Large intestine (tissue), 3 donors: ENCODE data around the gene SLC22A5. TPM values are rescaled to one million over a fixed set of nuclear protein-coding genes. Genes with fewer than 3 reads are reported as not detected.
A peak's percentile ranks its signal among the peaks of the same experiment; 100 is the strongest.

Experiments
- DNase-seq, 2 donors: peaks; one replicate each; pipeline versions ENCODE4 v3.0.0 to v3.0.0-alpha.2; 2013
- H3K27ac ChIP-seq: one replicate; pipeline ENCODE4 v1.5.1; 2013; ENCODE audit warnings: low read length
- H3K27me3 ChIP-seq: 2 replicates; pipeline ENCODE4 v1.6.1; 2013; ENCODE audit warnings: low read length; ENCODE audit not compliant: control insufficient read depth, insufficient read depth
- H3K36me3 ChIP-seq: 2 replicates; pipeline ENCODE4 v1.6.1; 2013; ENCODE audit warnings: low read length; ENCODE audit not compliant: control insufficient read depth, insufficient read depth
- H3K4me1 ChIP-seq: one replicate; pipeline ENCODE4 v1.6.1; 2013; ENCODE audit warnings: low read length; ENCODE audit not compliant: control insufficient read depth, insufficient read depth
- H3K4me3 ChIP-seq: one replicate; pipeline ENCODE4 v1.5.1; 2013; ENCODE audit warnings: low read length
- H3K9me3 ChIP-seq: one replicate; pipeline ENCODE4 v1.6.1; 2013; ENCODE audit warnings: mild to moderate bottlenecking, low read depth, low read length, moderate library complexity; ENCODE audit not compliant: control insufficient read depth
- WGBS: methylation state at CpG from one replicate; pipeline ENCODE4 v1.1.5; 2013; ENCODE audit warnings: low lambda C conversion rate; ENCODE audit not compliant: insufficient coverage; 5-methylcytosine and 5-hydroxymethylcytosine counted together
- polyA plus RNA-seq: library from polyadenylated mRNA; unstranded; fragments of 120-200 nt; gene quantifications from one replicate; pipeline ENCODE4 v1.2.1, GENCODE V29; 2013

The SLC22A5 gene
- polyA plus RNA-seq, 1 donor = 35.1 TPM

- Histone ChIP-seq H3K27me3 (no peaks in the 10 kb centered on the region), H3K36me3 (peaks cover 32% of the 10 kb centered on the region), H3K4me3 (no peak overlapping the region), H3K4me1 (peaks cover 16% of the 10 kb centered on the region), H3K9me3 (no peaks in the 10 kb centered on the region), H3K27ac (no peak overlapping the region)
- DNase-seq = no peak
- 100% methylated on average over 1 of the region's 16 CpGs for WGBS
These were observed 7.5 kb downstream of the SLC22A5 start for GRCh38 chr5:132376694-132377641.

DNA sequence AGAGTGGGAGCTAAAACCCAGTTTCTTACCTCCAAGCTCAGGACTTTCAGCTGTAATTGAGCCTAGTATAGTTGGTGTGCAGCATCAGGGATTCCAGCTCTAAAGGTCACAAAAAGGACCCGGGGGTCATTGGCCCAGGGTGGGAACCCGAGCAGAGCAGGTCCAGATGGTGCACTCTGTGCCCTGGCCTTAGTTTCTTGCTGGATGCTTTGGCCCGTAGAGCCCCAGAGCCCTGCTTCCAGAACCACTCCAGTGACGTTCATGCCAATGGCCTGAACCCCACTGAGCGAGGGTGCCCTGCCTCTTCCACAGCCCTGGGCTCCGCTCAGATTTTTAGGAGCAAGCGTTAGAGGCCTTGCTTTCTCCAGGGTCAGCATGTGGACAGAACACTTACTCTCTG is 8.2 kb downstream of the SLC22A5 start:
- no peak overlapping the region for H3K4me3 ChIP-seq
- DNase-seq = no peak
- peaks cover 36% of the 10 kb centered on the region for H3K36me3 ChIP-seq
- no peaks in the 10 kb centered on the region for H3K9me3 ChIP-seq
- no peak overlapping the region for H3K27ac ChIP-seq
- H3K4me1 ChIP-seq = peaks cover 8% of the 10 kb centered on the region
- no CpG with 5 or more reads among the region's 7 CpGs for WGBS
- no peaks in the 10 kb centered on the region for H3K27me3 ChIP-seq

DNA sequence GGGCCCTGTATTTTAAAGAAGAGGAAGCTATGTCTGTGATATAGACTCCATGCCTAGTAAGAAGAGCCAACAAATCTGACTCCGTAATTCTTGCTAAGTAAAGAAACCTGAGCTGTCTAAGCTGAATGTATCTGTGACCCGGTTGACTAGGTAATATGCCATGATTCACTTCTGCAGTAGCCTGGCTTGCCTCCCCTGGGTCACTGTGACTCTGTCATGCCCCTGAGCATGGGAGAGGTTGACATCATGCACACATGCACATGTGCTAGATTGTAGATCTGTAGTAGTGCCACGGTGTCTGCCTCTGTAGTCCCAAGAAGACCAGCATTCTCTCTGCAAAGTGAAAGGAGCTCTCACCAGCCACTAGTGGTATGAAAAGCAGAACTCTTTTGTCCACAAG is 9.1 kb downstream of the SLC22A5 start:
- no peak for DNase-seq
- H3K27ac ChIP-seq = no peak overlapping the region
- H3K9me3 ChIP-seq = no peaks in the 10 kb centered on the region
- no peaks in the 10 kb centered on the region for H3K27me3 ChIP-seq
- no CpG with 5 or more reads among the region's 3 CpGs for WGBS
- peaks cover 36% of the 10 kb centered on the region for H3K36me3 ChIP-seq
- peaks cover 7% of the 10 kb centered on the region for H3K4me1 ChIP-seq
- no peak overlapping the region for H3K4me3 ChIP-seq

GRCh38 chr5:132380047-132380446 is 10.5 kb downstream of the SLC22A5 start:
- Histone ChIP-seq H3K36me3 (peaks cover 44% of the 10 kb centered on the region), H3K27me3 (no peaks in the 10 kb centered on the region), H3K9me3 (no peaks in the 10 kb centered on the region), H3K27ac (no peak overlapping the region), H3K4me3 (no peak overlapping the region), H3K4me1 (peaks cover 7% of the 10 kb centered on the region)
- no CpG with 5 or more reads among the region's 6 CpGs for WGBS
- peak in 1 of 2 donors; percentile 76 for DNase-seq

DNA sequence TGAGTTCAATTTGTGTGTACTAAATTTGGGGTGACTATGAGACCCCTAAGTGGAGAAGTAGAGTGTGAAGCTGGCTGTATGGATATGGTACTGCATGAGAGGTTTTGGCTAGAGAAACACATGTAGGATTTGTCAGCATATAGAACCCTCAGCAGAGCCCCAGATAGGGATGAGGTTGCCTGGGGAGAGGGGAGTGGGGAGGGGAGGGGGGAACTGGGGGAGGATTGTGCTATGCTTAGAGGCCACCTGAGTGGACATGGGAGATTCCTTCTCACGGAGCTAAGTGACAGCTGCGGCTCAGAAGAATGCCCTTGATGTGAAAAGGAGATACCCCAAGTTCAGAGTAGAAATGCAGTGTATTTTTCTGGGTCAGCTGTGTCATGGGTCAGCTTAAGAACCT is 11.2 kb downstream of the SLC22A5 start:
- Histone ChIP-seq H3K4me1 (peaks cover 11% of the 10 kb centered on the region), H3K27me3 (no peaks in the 10 kb centered on the region), H3K4me3 (no peak overlapping the region), H3K36me3 (peaks cover 44% of the 10 kb centered on the region), H3K9me3 (no peaks in the 10 kb centered on the region), H3K27ac (no peak overlapping the region)
- WGBS = no CpG with 5 or more reads among the region's 2 CpGs
- DNase-seq = no peak

DNA sequence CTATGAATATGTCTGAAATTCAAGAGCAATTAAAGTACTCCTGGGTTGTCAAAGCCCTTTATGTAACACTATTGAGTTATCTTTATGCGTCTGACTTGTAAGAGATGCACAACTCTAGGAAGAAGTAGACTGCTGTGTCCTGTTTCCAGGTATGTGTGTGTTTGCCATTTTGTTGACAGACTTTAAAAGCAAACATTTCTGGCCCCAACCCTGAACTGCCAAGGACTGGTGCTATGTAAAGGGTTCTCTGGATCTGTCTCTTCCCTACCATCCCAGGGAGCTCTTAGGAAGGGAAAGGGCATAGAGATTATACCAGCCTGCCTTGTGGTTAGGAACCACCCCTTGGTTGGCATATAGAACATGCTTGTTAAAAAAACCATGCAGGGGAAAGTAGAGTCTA is 12.1 kb downstream of the SLC22A5 start:
- H3K36me3 ChIP-seq = peaks cover 39% of the 10 kb centered on the region
- no peaks in the 10 kb centered on the region for H3K27me3 ChIP-seq
- DNase-seq = no peak
- H3K27ac ChIP-seq = no peak overlapping the region
- H3K4me3 ChIP-seq = no peak overlapping the region
- no peaks in the 10 kb centered on the region for H3K9me3 ChIP-seq
- no CpG with 5 or more reads among the region's 1 CpG for WGBS
- peaks cover 17% of the 10 kb centered on the region for H3K4me1 ChIP-seq

- H3K27ac ChIP-seq = no peak overlapping the region
- peaks cover 33% of the 10 kb centered on the region for H3K4me1 ChIP-seq
- DNase-seq = no peak
- no peaks in the 10 kb centered on the region for H3K27me3 ChIP-seq
- H3K9me3 ChIP-seq = no peaks in the 10 kb centered on the region
- no peak overlapping the region for H3K4me3 ChIP-seq
- 100% methylated on average over 1 of the region's 1 CpG for WGBS
- peaks cover 35% of the 10 kb centered on the region for H3K36me3 ChIP-seq
These were observed 13.8 kb downstream of the SLC22A5 start for GRCh38 chr5:132383261-132383660.

DNA sequence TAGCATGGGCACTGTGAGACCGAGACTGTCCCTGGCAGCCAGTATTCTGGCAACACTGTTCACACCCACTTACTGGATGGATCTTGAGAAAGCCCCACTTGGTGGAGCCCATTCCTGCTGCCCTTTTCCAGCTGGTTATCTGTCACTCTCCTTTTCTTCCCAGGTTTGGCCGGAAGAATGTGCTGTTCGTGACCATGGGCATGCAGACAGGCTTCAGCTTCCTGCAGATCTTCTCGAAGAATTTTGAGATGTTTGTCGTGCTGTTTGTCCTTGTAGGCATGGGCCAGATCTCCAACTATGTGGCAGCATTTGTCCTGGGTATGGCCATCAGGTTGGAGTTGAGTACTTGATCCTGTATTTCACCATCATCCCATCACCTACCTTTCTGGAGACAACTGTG is 14.5 kb downstream of the SLC22A5 start:
- WGBS = no CpG with 5 or more reads among the region's 5 CpGs
- no peak overlapping the region for H3K4me3 ChIP-seq
- H3K27ac ChIP-seq = no peak overlapping the region
- peaks cover 40% of the 10 kb centered on the region for H3K4me1 ChIP-seq
- no peak for DNase-seq
- no peaks in the 10 kb centered on the region for H3K9me3 ChIP-seq
- H3K27me3 ChIP-seq = no peaks in the 10 kb centered on the region
- H3K36me3 ChIP-seq = peaks cover 30% of the 10 kb centered on the region

- Histone ChIP-seq H3K4me1 (peaks cover 45% of the 10 kb centered on the region), H3K36me3 (peaks cover 32% of the 10 kb centered on the region), H3K4me3 (no peak overlapping the region), H3K27ac (no peak overlapping the region), H3K9me3 (no peaks in the 10 kb centered on the region), H3K27me3 (no peaks in the 10 kb centered on the region)
- no CpG with 5 or more reads among the region's 4 CpGs for WGBS
- DNase-seq = no peak
These were observed 15.1 kb downstream of the SLC22A5 start for GRCh38 chr5:132384506-132385050.

DNA sequence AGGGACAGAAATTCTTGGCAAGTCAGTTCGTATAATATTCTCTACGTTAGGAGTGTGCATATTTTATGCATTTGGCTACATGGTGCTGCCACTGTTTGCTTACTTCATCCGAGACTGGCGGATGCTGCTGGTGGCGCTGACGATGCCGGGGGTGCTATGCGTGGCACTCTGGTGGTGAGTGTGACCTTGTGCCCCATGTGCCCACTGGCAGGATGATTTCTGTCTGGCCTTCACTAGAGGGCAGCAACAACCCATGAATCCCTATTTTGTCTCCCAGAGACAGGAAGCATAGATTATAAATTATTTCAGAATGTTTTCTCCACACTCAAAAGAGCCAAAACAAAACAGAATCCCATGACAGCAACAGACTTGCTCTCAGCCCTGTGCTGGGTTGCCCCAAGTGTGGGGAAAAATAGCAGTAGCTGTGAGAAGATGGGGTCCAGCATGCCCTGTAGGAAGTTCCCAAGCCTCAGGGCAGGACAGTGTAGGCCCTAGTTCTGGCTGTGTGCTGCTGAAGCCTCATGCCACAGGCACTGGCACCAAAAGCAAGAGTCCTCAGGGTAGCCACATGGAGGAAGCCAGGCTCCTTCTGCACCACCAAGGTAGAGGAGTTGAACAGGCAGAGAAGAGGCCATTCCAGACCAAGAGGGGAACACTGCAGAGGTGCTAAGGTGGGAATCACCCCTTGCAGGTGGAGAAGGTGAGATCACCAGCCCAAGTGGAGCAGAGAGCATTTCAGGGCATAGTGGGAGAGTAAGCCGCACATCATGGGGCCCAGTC is 16.0 kb downstream of the SLC22A5 start:
- peaks cover 38% of the 10 kb centered on the region for H3K4me1 ChIP-seq
- no peaks in the 10 kb centered on the region for H3K9me3 ChIP-seq
- no peak overlapping the region for H3K4me3 ChIP-seq
- H3K27me3 ChIP-seq = no peaks in the 10 kb centered on the region
- WGBS = no CpG with 5 or more reads among the region's 9 CpGs
- H3K36me3 ChIP-seq = peaks cover 33% of the 10 kb centered on the region
- peak; percentile 42 to 48 for DNase-seq
- no peak overlapping the region for H3K27ac ChIP-seq
